ENCODE measurements around the gene LGALS7B.

DNA sequence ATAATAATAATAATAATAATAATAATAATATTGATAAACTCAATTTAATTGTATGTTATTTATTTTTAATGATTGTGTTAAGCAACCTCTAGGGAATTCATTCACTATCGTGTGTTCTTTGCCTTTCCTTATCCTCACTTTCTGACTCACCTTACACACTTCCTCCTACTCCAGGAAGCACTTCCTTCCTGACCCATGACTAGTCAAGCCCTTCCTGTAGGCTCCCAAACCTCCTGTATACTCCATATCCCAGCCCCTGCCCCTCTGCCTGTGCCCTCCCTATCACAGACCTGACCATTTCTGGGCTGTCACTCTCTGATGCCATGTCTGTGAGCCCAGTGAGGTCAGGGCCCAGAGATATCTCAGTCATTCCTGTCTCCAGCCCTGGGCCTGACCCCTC lies 16.2 kb downstream of the LGALS7B start:
- TF ChIP-seq, protein P1, sequence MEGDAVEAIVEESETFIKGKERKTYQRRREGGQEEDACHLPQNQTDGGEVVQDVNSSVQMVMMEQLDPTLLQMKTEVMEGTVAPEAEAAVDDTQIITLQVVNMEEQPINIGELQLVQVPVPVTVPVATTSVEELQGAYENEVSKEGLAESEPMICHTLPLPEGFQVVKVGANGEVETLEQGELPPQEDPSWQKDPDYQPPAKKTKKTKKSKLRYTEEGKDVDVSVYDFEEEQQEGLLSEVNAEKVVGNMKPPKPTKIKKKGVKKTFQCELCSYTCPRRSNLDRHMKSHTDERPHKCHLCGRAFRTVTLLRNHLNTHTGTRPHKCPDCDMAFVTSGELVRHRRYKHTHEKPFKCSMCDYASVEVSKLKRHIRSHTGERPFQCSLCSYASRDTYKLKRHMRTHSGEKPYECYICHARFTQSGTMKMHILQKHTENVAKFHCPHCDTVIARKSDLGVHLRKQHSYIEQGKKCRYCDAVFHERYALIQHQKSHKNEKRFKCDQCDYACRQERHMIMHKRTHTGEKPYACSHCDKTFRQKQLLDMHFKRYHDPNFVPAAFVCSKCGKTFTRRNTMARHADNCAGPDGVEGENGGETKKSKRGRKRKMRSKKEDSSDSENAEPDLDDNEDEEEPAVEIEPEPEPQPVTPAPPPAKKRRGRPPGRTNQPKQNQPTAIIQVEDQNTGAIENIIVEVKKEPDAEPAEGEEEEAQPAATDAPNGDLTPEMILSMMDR (conservative IDR thresholded peaks at IDR 0.05; ENCODE audit: low read length) = no peak
- TF ChIP-seq EZH2phosphoT487 (IDR thresholded peaks at IDR 0.05; ENCODE audit: borderline replicate concordance, low read depth, low read length) = no peak

Measured in OCI-LY7 (cell line).